T-helper 2 cell (primary cell): ENCODE results near the gene DGKQ.

ENCODE experiments used
- DNase-seq, 5 experiments: peaks; one replicate each; pipeline versions ENCODE4 v3.0.0 to v3.0.0-alpha.2; 2012 to 2022
- total RNA-seq, 2 donors: gene quantifications; one replicate each; lab custom pipeline; 2026; lab: John Stamatoyannopoulos, UW

DGKQ gene, protein sequence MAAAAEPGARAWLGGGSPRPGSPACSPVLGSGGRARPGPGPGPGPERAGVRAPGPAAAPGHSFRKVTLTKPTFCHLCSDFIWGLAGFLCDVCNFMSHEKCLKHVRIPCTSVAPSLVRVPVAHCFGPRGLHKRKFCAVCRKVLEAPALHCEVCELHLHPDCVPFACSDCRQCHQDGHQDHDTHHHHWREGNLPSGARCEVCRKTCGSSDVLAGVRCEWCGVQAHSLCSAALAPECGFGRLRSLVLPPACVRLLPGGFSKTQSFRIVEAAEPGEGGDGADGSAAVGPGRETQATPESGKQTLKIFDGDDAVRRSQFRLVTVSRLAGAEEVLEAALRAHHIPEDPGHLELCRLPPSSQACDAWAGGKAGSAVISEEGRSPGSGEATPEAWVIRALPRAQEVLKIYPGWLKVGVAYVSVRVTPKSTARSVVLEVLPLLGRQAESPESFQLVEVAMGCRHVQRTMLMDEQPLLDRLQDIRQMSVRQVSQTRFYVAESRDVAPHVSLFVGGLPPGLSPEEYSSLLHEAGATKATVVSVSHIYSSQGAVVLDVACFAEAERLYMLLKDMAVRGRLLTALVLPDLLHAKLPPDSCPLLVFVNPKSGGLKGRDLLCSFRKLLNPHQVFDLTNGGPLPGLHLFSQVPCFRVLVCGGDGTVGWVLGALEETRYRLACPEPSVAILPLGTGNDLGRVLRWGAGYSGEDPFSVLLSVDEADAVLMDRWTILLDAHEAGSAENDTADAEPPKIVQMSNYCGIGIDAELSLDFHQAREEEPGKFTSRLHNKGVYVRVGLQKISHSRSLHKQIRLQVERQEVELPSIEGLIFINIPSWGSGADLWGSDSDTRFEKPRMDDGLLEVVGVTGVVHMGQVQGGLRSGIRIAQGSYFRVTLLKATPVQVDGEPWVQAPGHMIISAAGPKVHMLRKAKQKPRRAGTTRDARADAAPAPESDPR
- 49.3 to 82.6 reads per million in 2 donors for total RNA-seq

DNA sequence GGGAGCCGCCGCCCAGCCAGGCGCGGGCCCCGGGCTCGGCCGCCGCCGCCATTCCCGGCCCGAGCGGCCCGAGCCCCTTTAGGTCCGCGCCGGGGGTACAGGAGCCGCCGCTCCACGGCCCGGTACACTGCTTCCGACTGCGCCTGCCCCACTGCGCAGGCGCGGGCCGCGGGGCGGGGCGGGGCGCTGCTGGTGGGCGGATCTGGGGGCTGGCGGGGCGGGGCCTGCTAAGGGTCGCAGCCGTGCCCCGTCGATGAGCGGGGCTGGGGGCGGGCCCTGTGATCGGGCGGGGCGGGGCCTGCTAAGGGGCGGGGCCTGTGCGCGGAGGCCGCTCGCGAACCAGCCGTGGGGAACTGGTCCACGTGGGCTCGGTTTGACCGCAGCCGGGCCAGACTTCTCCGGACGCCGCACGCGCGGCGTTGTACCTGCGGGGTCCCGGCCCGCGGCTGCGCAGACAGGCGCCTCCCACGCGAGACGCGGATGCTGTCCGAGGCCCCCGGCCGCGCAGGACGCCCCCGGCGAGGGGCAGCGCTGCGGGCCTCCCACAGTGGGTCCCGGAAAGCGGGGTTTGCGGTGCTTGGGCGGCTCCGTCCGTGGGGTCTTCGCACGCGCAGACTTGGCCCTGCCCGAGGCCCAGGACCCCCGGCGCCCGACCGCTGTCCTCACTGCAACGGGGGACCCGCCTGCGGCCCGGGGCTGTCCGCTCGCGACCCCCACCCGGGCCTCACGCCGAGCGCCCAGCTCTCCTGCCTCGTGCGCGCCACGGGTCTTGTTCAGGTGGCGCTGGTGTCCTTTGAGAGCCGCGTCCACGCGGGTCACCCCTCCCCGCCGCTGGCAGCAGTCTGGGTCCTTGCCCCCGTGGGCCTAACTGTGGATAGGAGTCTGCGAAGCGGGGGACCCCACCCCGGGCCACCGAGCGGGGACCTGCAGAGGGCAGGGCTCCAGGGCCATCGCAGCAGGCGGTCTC lies at the start of gene DGKQ:
Gene DGKQ (minus strand): TSS at position 139 of the 967 bp plus-strand sequence. CDS start 87 bp downstream, at position 52.
- DNase-seq: peak; percentile 73 to 89 (median 81)

DNA sequence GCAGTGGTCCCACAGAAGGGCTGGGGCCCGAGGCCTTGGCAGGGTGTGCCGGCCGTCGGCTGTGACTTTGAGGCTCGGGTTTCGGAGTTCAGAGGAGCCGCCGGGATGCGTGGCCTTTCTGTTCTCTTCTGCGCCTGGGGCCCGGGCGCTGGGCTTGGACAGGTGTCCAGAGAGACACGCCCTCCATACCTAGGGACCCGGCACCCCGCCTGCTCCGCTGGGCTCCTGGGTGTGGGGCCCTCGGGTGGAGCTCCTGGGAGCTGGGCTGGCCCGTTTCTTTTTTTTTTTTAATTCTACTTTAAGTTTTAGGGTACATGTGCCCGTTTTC lies 49.3 kb upstream of the DGKQ start:
- DNase-seq: no peak

DNA sequence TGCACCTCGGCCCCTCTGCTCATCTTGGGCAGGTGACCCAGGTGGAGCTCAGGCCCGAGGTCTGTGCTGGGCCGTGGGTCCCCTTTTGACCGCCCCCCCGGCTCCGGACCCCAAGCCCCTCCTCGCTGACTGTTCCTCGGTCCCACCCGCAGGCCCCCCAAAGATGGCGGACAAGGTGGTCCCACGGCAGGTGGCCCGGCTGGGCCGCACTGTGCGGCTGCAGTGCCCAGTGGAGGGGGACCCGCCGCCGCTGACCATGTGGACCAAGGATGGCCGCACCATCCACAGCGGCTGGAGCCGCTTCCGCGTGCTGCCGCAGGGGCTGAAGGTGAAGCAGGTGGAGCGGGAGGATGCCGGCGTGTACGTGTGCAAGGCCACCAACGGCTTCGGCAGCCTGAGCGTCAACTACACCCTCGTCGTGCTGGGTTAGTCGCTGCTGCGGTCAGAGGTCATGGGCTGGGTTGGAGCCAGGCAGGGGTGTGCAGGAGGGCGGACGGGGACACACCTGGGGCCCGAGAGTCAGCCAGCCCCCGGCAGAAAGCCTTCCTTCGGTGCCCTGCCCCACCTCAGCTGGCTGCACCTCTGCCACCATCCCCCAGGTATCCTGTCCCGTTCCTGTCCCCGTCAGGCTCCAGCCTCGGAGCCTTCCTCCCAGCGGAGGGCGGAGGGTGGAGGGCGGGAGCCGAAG lies 48.8 kb upstream of the DGKQ start:
- DNase-seq: no peak

DNA sequence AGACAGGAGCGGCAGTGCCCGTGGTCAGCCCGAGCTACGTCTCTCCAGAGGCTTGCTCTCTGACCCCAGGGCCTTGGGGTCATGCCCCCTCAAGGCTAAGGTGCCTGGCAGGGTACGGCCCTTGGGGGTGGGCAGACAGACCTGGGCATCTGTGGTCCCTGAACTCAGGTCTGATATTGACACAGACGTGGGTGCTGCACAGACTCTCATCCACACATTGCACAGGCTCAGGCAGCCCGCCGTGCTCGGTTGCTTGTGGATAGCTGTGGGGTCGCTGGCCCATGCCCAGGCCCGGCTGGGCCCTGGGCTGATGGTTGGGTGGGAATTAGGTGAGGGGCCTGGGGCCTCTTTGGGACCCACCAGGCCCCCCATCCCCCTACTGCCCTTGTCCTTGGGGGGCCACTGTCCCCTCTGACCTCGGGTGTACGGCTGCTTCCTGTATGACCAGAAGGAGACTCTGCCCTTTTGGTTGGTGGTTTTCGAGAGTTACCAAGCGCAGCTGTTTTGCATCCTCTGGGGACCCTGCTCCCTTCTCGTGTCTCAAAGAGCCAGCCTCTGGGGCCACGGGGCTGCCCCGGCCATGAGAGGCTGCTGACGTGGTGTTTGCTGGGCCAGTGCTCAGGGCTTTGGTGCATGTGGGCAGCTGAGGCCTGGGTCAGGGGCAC lies 48.1 kb upstream of the DGKQ start:
- DNase-seq: no peak

DNA sequence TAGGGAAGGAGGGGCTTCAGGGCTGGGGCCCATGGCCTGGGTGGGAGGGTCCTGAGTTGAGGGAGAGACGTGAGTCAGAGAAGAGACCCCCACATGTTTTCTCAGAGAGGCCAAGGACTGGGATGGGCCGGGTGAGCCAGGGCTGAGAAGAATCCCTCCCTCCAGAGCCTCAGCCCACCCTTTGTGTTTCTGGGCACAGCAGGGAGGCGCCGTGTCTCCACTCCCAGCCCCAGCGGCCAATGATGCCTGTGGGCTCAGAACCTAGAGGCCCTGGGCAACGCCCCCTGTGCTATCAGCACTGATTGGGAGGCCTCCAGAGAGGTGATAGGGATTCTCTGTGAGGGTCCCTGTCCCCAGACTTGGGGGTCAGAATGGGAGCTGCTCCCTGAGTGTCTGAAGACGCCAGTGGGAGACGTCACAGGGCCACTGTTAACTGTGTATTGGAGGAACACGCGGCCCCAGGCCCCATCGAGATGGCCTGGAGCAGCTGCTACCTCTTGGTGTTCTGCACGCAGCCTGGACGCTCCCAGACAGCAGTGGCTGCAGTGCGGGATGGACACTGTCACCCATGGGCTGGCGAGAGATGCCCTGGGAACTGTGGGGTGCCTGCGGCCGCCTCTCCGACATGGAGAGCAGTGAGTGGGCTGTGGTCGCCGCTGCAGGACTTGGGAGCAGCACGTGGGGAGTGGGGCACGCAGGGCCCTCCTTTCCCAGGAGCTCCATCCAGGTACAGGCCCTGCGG lies 46.5 kb upstream of the DGKQ start:
- no peak for DNase-seq

DNA sequence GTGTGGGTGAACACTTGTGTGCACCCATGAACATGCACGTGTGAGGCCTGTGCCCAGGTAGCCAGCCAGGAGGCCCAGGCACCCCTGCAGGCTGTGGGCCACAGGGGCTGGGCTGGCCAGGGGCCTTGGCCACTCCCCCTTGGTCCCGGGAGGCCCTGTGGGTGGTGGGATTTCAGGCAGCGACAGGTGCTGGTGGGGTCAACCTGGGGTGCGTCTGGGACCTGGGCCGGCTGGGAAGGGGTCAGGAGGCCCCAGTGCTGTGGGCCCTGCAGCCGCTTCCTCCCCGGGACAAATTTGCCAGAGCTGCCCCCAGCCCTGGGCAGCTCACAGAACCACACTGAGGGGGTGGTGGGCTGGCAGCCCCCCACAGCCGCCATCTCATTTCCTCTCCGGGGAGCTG lies 46.0 kb upstream of the DGKQ start:
- DNase-seq: no peak

DNA sequence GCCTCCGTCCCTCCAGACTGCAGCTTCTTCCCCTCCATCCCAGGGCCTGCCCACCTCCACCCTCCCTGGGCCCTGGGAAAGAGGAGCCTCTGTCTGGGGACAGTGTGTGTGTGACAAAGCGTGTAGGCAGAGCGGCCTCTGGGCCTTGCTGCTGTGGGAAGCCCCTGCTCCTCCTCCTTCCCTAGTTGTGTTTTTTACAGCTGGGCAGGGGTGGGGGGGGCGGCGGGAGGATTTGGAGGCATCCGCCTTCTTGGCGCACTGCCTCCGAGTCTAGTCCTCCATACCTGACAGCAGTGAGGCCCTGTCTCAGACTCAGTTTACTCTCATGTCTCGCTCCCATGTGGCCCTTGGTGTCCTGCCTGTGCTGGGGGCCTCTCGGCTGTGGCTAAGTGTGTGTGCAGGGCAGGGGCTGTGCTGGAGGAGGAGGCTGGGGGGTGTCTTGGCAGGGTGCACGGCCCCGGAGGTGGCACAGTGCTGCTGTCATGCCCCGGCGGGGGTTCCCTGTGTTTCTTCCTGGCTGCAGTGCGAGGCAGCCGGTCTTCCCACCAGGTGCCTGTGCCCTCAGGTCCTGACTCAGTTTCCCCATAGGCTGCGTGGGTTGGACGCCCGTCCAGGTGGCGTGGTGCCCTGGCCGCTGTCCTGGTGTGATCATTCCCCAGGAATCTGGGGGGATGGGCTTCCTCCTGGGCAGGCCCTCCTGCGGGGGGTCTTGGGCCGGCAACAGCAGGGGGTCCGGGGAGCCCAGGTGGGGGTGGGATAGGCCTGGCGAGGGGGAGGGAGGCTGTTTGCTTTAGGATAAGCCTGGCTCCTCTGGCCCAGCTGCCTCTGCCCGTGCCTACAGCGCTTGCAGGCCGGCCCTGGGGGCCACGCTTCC lies 45.0 kb upstream of the DGKQ start:
- no peak for DNase-seq

DNA sequence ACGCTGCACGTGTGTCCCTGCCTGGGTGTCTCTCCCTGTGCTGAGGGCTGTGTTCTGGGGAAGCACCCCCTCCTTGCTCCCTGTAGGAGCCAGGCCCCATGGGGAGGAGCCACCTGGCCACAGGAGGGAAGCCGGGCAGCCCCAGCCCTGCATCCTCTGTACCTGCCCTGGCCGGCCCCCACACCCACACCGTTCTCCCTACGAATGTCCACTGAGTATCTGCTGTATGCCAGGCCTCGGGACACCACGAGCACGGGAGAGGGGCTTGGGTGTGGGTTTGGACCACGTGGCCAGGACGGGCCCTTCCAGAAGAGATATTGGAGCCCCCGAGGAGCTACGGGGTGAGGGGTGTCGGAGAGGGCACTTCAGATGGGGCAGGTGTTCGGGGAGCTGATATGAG lies 44.3 kb upstream of the DGKQ start:
- DNase-seq: no peak

DNA sequence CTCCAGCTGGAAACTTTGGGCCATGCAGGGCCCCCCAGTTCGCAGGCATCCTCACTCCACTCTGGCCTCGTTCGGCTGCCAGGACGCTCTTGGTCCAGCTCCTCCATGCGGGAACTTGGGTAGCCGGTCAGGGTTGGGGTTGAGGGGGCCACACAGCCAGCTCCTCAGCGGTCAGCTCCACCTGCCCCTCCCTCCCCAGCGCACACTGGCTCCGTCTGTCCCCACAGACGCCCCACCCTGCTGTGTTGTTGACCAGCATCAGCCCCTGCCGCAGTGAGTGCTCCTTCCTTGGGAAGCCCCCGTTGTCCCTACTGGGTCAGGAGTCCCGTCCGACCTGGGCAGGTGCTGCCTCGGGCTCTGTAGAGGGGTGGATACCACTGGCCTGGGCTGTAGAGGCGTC lies 43.8 kb upstream of the DGKQ start:
- no peak for DNase-seq

DNA sequence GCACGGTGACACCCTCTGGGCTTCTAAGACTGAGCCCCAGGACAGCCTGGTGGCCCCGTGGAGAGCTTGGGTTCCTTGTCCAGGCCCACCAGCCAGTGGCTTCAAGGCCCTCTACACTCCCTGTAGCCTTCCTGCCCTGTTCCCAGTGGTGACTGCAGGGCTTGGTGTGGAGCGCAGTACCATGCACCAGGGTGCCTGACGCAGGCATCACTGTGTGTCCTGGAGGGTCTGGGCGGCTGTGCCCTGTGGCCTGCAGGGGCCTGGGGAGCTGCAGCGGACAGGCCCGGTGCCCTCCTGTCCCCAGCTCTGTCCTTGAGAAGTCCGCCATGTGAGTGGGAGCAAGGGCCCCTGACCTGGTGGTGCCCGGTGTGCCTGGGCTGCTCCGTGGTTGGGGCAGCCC lies 42.4 kb upstream of the DGKQ start:
- DNase-seq: no peak

DNA sequence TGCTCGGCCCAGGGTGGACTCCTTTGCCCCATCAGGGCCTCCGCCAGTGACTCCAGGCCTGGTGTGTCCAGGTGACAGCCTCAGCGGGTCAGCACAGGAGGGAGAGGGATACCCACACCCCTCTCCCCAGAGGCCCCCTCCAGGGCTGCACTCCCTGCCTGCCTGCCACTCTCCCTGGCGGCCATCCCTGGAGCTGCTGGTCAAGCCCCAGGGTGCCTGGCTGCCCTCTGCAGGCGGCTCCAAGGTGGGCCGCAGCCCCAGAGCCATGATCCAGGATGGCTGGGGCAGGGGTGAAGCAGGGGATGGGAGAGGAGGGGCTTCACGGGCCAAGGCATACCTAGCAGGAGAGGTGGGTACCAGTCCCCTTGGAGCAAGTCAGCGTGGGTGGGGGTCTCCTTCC lies 41.8 kb upstream of the DGKQ start:
- DNase-seq: no peak

DNA sequence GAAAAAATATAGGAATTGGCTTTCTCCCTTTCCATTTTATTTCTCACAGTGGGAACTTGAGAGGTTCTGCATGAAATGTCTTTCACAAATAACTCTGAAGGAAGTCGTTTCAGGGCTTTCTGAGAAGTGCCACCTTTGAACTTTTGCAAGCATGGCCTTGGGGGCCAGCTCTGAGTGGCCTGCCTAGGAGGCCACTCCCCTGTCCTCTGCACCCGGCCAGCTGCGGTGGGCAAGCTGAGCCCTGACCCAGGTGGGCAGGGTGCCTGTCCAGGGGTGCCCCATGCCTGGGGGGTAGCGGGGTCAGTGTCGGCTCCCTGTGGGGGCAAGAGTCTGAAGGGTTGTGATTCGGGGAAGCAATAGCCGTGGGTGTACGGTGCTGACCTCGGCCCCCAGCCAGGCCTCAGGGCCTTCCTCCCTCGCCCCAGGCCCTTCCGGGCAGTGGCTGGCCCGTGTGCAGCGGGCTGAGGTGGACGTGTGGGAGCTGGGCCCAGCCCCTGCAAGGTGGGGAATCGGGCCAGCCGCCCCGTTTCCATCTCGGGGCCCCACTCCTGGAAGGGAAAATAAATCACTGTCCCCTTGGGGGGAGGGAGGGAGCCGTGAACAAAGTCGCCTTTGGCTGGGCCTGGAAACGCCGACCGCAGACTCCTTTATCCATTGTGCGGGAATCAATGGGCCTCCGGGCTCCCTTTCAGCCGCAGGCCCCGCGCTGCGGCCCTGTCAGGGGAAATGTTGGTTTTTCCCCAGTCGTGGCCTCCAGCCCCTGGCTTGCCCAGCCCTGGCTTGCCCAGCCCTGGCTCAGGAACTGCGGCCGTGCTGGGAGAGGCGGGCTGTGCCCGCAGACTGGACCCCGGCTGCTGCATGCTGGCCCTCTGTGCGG lies 41.2 kb upstream of the DGKQ start:
- DNase-seq: no peak

DNA sequence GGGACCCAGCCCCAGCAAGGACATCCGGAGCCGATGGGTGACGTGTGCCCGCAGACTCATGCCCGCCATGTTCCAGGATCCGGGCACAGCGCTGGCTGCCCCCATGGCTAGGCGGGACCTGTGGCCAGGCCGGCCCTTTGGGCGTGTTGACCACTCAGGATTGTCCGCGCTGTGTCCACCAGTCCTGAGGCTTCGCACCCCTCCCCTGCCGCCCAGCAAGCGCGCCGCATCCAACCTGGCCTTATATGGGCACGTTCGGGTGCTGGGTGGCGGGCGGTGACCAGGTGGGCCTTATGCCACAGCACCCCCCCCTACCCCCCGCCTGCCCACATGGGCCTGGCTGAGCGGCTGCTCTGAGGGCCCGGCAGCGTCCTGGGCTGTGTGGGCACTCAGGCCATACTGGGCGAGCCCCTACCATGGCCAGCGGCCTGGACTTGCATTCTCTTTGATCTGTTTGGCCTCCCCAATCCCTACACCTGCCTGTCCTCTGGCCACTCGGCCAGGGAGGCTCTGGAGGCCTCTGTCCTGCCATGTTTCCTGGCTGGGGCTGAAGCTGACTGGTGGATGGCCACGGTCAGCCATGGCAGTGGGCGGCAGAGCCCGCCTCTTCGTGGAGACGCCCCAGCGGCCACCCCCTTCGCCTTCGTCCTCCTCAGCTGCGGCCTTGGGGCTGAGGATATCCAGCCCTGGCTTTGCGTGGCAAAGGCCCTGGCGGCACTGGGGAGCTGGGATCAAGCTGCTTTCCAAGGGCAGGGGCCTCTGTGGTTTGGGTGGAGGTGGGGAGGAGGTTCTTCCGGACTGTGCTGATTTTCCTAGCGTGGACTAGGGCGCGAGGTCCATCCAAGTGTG lies 40.1 kb upstream of the DGKQ start:
- no peak for DNase-seq

DNA sequence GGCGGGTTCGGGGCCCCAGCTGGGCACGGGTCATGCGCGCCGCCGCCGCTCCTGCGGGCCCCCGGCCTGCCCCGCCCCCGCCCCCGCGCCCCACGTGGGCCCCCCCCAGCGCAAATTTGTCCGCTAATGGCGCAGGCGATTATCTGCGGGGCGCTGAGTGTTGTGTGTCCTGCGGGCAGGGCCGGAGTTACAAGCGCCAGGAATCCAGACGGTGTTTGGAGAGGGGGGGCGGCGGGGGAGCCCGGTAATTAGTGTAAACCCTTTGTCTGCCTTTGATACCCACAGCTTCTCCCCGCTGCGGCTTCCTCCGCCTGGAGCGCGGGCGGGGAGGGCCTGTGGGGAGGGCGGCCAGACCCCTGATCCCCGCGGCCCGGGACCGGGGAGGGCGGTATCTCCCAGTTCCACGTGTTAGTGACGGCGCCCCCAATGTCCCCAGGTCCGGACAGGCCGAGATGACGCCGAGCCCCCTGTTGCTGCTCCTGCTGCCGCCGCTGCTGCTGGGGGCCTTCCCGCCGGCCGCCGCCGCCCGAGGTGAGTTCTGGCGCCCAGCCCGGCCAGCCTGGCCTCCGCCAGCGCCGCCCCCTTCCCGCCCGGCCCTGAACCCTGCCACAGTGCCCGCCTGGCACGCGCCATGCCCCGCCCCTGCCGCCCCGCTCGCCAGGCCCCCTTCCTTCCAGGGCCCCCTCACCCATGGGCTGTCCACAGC lies 38.8 kb upstream of the DGKQ start:
- DNase-seq: peak in 3 of 5 experiments; percentile 23 to 30 (median 28)

DNA sequence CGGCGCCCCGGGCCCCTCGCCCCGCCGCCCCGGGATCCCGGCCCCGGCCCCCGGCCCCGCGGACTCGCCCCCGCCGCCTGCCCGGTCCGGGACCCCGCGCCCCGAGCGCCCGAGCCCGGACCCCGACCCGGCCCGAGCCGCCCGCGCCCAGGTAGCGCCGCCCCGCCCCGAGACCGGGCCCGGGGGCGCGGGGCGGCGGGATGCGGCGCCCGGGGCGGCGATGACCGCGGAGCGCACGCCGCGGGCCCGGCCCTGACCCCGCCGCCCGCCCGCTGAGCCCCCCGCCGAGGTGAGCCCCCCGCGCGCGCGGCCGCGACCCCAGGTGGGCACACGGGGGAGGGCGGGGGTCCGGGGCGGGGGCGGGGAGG lies 38.3 kb upstream of the DGKQ start:
- DNase-seq: no peak

DNA sequence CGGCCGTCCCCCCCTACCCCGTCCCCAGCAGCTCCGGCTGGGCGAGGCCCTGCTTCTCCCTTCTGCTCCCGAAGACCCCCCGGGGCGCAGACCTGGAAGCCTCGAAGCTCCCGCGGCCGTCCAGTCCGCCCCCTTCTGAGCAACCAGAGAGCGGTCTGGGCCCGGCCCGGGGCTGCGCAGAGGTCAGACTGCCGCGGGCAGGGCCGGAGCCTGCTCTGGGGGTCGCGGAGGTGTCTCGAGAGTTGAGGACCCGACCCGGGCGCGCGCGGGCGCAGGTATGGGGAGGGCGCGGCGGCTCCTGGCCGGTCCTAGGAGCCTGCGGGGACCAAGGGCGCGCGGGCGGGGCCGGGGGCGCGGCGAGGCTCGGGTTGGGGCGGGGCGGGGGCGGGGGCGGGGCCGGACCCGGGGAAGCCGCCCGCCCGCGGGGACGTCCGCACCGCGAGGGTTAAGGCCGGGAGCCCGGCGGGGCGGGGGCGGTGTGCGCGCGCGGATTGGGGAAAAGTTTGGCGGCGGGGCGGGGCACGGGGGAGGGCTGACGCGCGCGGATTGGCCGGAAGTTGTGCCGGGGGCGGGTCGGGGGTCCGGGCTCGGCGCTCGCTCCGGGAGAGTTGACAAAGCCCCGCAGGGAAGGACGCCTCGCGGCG lies 37.8 kb upstream of the DGKQ start, which contains the start of gene FGFRL1:
Gene FGFRL1 (plus strand): TSS at position 605 of the 644 bp plus-strand sequence. CDS start 860 bp downstream, outside the sequence.
- peak; percentile 74 to 93 (median 90) for DNase-seq
